ENCODE results near the gene CLEC4M. TPM values are rescaled to one million over a fixed set of nuclear protein-coding genes. Genes with fewer than 3 reads are reported as not detected.
"Not testable (repeated sequence)": the region's sequence is repeated elsewhere in the genome, so short reads cannot be mapped to it uniquely, and the experiment has no call there.

Gene CLEC4M
- total RNA-seq, 4 donors from 2014 or later: 0.56 to 0.93 TPM; not detected in 2

- DNase-seq (ENCODE audit: low spot score): no peak
- ATAC-seq (ENCODE audit: low FRiP score): no peak
- TF ChIP-seq CTCF (IDR thresholded peaks at IDR 0.05): no peak
Observed at GRCh38 chr19:7740682-7741054, 22.4 kb upstream of the CLEC4M start.

DNA sequence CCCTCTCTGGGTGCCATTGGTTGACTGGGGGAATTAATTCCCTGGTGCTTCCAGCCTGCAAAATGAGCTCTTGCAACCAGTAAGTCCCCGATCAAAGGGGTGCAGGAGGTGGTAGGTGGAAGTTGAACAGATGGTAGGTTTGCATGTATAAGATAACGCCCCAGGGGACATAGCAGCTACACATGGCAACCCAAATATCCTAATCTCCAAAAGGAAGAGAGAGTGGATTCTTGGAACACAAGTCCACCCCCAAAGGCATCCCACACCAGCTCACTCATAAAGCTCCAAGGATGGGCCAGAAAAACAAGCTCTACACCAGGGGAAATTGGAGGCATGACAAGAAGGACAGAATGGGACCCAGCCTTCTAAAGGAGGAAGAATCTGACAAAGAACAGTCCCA is 20.5 kb upstream of the CLEC4M start:
- ATAC-seq (ENCODE audit: low FRiP score): no peak
- no peak for DNase-seq (ENCODE audit: low spot score)
- TF ChIP-seq CTCF (IDR thresholded peaks at IDR 0.05): no peak

GRCh38 chr19:7742991-7743390 is 20.1 kb upstream of the CLEC4M start:
- DNase-seq (ENCODE audit: low spot score): no peak
- TF ChIP-seq CTCF (IDR thresholded peaks at IDR 0.05): no peak
- ATAC-seq (ENCODE audit: low FRiP score): no peak

DNA sequence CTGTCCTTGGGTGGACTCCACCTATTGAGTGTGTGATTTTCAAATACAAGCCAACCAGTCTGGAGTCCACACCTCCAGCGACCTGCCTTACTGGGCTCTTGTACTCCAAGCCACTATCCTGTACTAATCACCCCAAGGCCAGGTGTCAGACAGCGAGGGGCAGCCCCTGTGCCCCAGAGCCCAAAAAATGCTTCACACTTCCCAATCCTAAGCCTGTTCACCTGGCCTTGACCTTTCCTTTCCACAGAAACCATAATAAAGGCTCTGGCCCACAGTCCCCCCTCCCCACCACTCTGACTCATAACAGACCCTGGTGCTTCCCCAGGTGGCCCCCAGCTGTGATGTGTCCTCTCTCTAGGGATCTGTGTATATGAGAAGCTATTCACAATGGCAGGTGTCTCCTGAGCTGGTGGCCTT is 19.6 kb upstream of the CLEC4M start:
- ATAC-seq (ENCODE audit: low FRiP score): no peak
- no peak for TF ChIP-seq CTCF (IDR thresholded peaks at IDR 0.05)
- DNase-seq (ENCODE audit: low spot score): no peak

- ATAC-seq (ENCODE audit: low FRiP score) (no peak), DNase-seq (ENCODE audit: low spot score) (no peak)
- no peak for TF ChIP-seq CTCF (IDR thresholded peaks at IDR 0.05)
Observed at GRCh38 chr19:7744199-7744786, 18.8 kb upstream of the CLEC4M start.

DNA sequence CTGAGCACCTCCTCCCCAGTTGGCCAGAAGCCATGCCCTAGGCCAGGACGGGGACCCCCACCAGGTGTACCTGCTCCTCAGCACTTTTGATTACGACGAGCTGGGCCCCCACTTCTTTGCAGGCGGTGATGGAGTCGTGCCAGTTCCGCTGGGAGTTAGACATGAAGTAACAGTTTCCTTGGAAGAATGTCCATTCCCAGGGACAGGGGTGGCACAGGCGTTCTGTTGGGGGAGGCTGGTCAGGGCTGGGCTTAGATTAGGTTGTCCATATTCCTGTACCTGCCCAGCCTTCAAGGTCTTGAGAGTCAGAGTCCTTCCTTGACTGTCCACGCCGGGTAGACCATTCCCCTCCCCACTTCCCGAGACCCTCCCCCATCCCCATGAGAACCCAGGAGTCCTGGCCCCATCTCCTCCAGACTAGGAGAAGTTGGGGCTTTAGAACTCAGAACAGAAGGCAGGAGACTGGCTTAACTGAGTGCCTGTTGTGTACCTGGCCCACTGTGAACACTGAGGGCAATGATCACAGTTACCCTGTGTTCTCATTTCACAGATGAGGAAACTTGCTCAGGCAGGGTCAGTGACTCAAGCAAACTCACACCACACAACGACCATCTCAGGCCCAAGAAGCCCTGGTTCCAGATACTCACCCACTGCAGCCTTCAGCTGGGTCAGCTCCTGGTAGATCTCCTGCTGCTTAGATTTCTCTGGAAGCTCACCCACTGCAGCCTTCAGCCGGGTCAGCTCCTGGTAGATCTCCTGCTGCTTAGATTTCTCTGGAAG is 18.0 kb upstream of the CLEC4M start:
- DNase-seq (ENCODE audit: low spot score) (no peak), ATAC-seq (ENCODE audit: low FRiP score) (no peak)
- TF ChIP-seq CTCF (IDR thresholded peaks at IDR 0.05): no peak

- not testable (repeated sequence) for ATAC-seq (ENCODE audit: low FRiP score); DNase-seq (ENCODE audit: low spot score)
Observed at GRCh38 chr19:7746306-7746705, 16.7 kb upstream of the CLEC4M start.
